ENCODE results near the gene THBD. TPM values are rescaled to one million over a fixed set of nuclear protein-coding genes. Genes with fewer than 3 reads are reported as not detected.

THBD gene
- total and polyA plus RNA-seq, 4 experiments from 2014 or later = 0.05 to 0.50 (median 0.29) TPM; not detected in 1

DNA sequence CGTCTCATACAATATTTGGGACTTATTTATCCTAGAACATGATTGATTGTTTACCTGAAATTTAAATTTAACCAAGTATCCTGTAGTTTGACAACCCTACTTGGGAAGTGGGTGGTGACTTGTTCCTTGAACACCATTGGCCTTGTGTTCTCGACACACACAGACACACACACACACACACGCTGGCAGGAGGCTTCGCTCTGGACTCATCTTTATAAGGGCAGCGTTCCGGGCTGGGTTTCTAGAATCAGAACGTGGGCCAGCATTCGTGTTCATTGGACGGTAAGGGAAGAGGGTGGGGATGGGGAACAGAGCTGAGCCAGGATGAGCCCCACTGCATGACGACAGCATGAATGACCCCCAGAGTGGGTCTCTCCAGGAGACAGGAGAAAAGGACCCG is 30.5 kb downstream of the THBD start:
- Mint-ChIP-seq H3K4me1 (no peaks in the 10 kb centered on the region), H3K27me3 (no peaks in the 10 kb centered on the region), H3K27ac (no peak overlapping the region), H3K4me3 (no peak overlapping the region), H3K9me3 (no peaks in the 10 kb centered on the region), H3K36me3 (no peaks in the 10 kb centered on the region)
- no peak for DNase-seq
- Histone ChIP-seq H3K9me3 (ENCODE audit: control insufficient read depth in 1 of 2, low read length in 2 of 2) (no peaks in the 10 kb centered on the region), H3K27me3 (ENCODE audit: insufficient read depth, low read length) (no peaks in the 10 kb centered on the region), H3K36me3 (ENCODE audit: insufficient read depth, low read length) (no peaks in the 10 kb centered on the region), H3K4me1 (ENCODE audit: insufficient read depth, low read length) (no peaks in the 10 kb centered on the region), H3K4me3 (ENCODE audit: low read length in 2 of 2) (no peak overlapping the region), H3K27ac (ENCODE audit: low read depth, low read length) (no peak overlapping the region)
- ChIA-PET CTCF (ENCODE audit: partially characterized antibody) (no interaction called here), POLR2A (ENCODE audit: partially characterized antibody) (no interaction called here)
- intact Hi-C loops (cut with micrococcal nuclease) = no loop called here

DNA sequence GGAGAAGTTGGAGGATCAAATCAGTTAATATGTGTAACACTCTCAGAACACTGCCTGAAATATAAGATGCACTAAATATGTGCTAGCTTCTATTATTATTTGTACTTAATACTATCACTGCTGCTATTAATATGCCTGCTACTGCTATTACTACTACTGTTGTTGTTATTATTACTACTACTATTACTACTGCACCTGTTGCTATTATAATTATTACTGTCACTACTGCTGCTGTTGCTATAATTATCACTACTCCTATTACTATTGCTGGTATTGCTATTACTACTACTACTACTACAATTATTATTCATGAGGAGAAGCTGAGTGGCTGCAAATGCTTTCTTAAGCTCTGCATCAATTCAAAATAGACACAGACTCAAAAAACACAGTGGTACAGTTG is 31.0 kb downstream of the THBD start:
- Histone ChIP-seq H3K27me3 (ENCODE audit: insufficient read depth, low read length) (no peaks in the 10 kb centered on the region), H3K27ac (ENCODE audit: low read depth, low read length) (no peak overlapping the region), H3K36me3 (ENCODE audit: insufficient read depth, low read length) (no peaks in the 10 kb centered on the region), H3K4me3 (ENCODE audit: low read length in 2 of 2) (no peak overlapping the region), H3K4me1 (ENCODE audit: insufficient read depth, low read length) (no peaks in the 10 kb centered on the region), H3K9me3 (ENCODE audit: control insufficient read depth in 1 of 2, low read length in 2 of 2) (no peaks in the 10 kb centered on the region)
- no peak overlapping the region for H3K4me3 Mint-ChIP-seq
- H3K27me3 Mint-ChIP-seq = no peaks in the 10 kb centered on the region
- ChIA-PET CTCF (ENCODE audit: partially characterized antibody) (no interaction called here), POLR2A (ENCODE audit: partially characterized antibody) (no interaction called here)
- no peaks in the 10 kb centered on the region for H3K36me3 Mint-ChIP-seq
- DNase-seq = no peak
- intact Hi-C loops (cut with micrococcal nuclease) = no loop called here
- H3K4me1 Mint-ChIP-seq = no peaks in the 10 kb centered on the region
- no peak overlapping the region for H3K27ac Mint-ChIP-seq
- no peaks in the 10 kb centered on the region for H3K9me3 Mint-ChIP-seq

DNA sequence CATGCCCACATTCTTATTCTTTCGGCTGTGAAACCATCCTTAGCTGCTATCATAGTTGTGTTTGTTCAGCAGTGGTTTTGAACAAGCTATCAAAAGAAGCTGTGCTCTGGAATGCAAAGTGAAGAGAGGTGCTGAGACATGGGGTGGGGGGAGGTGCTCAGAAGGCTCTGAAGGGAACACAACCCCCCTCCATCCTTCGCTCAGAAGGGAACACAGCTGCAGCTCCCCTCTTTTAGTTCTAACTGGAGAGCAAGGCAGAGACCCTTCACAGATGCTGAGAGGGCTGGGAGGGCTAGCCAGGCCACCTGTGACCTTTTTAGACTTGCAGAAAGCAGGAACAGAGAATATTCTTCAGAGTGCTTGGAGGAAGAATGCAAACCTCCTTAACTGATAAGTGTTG is 32.0 kb downstream of the THBD start:
- POLR2A ChIA-PET (ENCODE audit: partially characterized antibody) = no interaction called here

DNA sequence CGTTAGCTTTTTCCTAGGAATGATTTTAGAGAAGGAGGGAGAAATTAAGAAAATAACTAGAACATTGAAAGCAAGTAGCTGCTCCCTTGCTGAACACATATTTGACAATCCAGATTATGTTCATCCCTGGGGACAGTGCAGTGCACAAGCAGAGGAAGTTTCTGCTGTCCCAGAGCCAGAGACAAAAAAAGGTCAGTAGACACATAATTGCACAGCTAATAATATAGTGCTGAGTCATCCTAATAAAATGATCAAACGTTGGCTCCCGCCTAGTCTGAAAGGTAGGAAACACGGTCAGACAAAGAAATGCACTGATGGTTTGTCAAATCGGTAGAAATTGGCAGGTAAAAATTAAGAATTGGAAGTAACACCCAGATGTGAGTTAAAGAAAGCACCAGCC is 36.0 kb downstream of the THBD start:
- H3K4me3 Mint-ChIP-seq = no peak overlapping the region
- Histone ChIP-seq H3K27me3 (ENCODE audit: insufficient read depth, low read length) (no peaks in the 10 kb centered on the region), H3K9me3 (ENCODE audit: control insufficient read depth in 1 of 2, low read length in 2 of 2) (no peaks in the 10 kb centered on the region), H3K36me3 (ENCODE audit: insufficient read depth, low read length) (no peaks in the 10 kb centered on the region), H3K4me3 (ENCODE audit: low read length in 2 of 2) (no peak overlapping the region), H3K4me1 (ENCODE audit: insufficient read depth, low read length) (no peaks in the 10 kb centered on the region), H3K27ac (ENCODE audit: low read depth, low read length) (no peak overlapping the region)
- intact Hi-C loops (cut with micrococcal nuclease) = no loop called here
- ChIA-PET CTCF (ENCODE audit: partially characterized antibody) (no interaction called here), POLR2A (ENCODE audit: partially characterized antibody) (no interaction called here)
- DNase-seq = no peak
- no peaks in the 10 kb centered on the region for H3K4me1 Mint-ChIP-seq
- H3K36me3 Mint-ChIP-seq = no peaks in the 10 kb centered on the region
- no peaks in the 10 kb centered on the region for H3K9me3 Mint-ChIP-seq
- H3K27me3 Mint-ChIP-seq = no peaks in the 10 kb centered on the region
- no peak overlapping the region for H3K27ac Mint-ChIP-seq

More for the DNA sequence above, 32.0 kb downstream of the THBD start:
- Histone ChIP-seq H3K4me3 (ENCODE audit: low read length in 2 of 2) (no peak overlapping the region), H3K27me3 (ENCODE audit: insufficient read depth, low read length) (no peaks in the 10 kb centered on the region), H3K4me1 (ENCODE audit: insufficient read depth, low read length) (no peaks in the 10 kb centered on the region), H3K36me3 (ENCODE audit: insufficient read depth, low read length) (no peaks in the 10 kb centered on the region), H3K27ac (ENCODE audit: low read depth, low read length) (no peak overlapping the region), H3K9me3 (ENCODE audit: control insufficient read depth in 1 of 2, low read length in 2 of 2) (no peaks in the 10 kb centered on the region)
- H3K4me3 Mint-ChIP-seq = no peak overlapping the region
- CTCF ChIA-PET (ENCODE audit: partially characterized antibody) = no interaction called here
- no peaks in the 10 kb centered on the region for H3K36me3 Mint-ChIP-seq
- no peaks in the 10 kb centered on the region for H3K4me1 Mint-ChIP-seq
- H3K27me3 Mint-ChIP-seq = no peaks in the 10 kb centered on the region
- no peak for DNase-seq
- no peak overlapping the region for H3K27ac Mint-ChIP-seq
- intact Hi-C loops (cut with micrococcal nuclease) = no loop called here
- no peaks in the 10 kb centered on the region for H3K9me3 Mint-ChIP-seq

DNA sequence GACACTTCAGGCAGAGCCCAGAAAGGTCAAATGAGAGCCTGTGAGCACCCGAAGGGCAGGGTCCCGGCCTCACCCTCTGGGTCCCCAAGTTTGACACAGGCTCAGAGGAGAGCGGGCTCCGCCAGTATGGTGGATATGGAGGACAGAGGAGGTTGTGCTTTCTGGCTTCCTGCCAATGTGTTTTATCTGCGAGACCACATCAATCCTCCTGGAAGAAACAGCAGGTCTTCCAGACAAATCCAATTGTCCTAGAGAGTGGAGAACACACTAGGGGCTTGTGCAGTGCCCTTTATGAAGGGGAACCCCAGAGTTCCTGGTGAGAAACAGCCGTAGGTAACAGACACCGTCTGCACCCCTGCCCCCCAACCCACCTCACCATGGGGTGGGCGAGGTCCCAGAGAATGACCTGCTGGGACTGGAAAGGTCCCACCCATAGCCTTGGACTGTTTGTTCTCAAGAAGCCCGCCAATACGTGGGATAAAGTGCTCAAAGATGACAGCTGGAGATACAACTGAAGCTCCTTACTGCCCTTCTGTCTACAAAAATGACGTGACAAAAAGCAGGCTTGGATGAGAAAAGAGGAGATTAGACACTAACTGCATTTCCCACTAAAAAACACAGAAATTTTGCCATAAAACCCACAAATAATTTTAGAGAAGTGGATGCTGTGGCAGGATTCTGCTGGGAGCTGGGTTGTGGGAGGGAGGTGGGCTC is 38.3 kb downstream of the THBD start:
- ChIA-PET CTCF (ENCODE audit: partially characterized antibody) (no interaction called here), POLR2A (ENCODE audit: partially characterized antibody) (no interaction called here)
- DNase-seq = no peak
- H3K27me3 ChIP-seq (ENCODE audit: insufficient read depth, low read length) = no peaks in the 10 kb centered on the region
- intact Hi-C loops (cut with micrococcal nuclease) = no loop called here
- Mint-ChIP-seq H3K4me3 (no peak overlapping the region), H3K36me3 (no peaks in the 10 kb centered on the region), H3K4me1 (no peaks in the 10 kb centered on the region), H3K27me3 (no peaks in the 10 kb centered on the region), H3K9me3 (no peaks in the 10 kb centered on the region), H3K27ac (no peak overlapping the region)
- no peaks in the 10 kb centered on the region for H3K36me3 ChIP-seq (ENCODE audit: insufficient read depth, low read length)
- no peak overlapping the region for H3K27ac ChIP-seq (ENCODE audit: low read depth, low read length)
- no peaks in the 10 kb centered on the region for H3K4me1 ChIP-seq (ENCODE audit: insufficient read depth, low read length)
- no peak overlapping the region for H3K4me3 ChIP-seq (ENCODE audit: low read length in 2 of 2)
- H3K9me3 ChIP-seq (ENCODE audit: control insufficient read depth in 1 of 2, low read length in 2 of 2) = no peaks in the 10 kb centered on the region

DNA sequence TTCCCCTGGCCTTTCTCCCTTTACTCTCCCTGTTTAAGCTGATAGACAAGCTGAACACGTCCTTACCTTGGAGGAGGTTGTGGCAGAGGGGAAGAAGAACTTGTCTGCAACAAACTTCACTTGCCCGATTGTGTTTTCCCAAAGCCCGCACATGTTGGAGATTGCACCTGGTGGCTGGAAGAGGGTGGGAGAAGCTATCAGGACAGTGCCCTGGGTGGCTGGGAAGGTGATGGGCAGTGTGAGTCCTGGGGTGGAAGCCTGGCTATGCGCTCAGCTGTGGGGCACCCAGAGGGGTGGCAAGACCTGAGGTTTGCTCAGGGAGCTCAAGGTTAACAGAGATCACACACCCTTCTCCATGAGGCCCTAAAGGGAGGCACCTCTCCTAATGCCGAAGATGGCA is 39.4 kb downstream of the THBD start:
- Histone ChIP-seq H3K9me3 (ENCODE audit: control insufficient read depth in 1 of 2, low read length in 2 of 2) (no peaks in the 10 kb centered on the region), H3K4me1 (ENCODE audit: insufficient read depth, low read length) (no peaks in the 10 kb centered on the region), H3K36me3 (ENCODE audit: insufficient read depth, low read length) (no peaks in the 10 kb centered on the region), H3K27ac (ENCODE audit: low read depth, low read length) (no peak overlapping the region), H3K4me3 (ENCODE audit: low read length in 2 of 2) (no peak overlapping the region), H3K27me3 (ENCODE audit: insufficient read depth, low read length) (no peaks in the 10 kb centered on the region)
- Mint-ChIP-seq H3K4me3 (no peak overlapping the region), H3K4me1 (no peaks in the 10 kb centered on the region), H3K27me3 (no peaks in the 10 kb centered on the region), H3K27ac (no peak overlapping the region), H3K36me3 (no peaks in the 10 kb centered on the region), H3K9me3 (no peaks in the 10 kb centered on the region)
- ChIA-PET CTCF (ENCODE audit: partially characterized antibody) (no interaction called here), POLR2A (ENCODE audit: partially characterized antibody) (no interaction called here)
- intact Hi-C loops (cut with micrococcal nuclease) = no loop called here
- no peak for DNase-seq

DNA sequence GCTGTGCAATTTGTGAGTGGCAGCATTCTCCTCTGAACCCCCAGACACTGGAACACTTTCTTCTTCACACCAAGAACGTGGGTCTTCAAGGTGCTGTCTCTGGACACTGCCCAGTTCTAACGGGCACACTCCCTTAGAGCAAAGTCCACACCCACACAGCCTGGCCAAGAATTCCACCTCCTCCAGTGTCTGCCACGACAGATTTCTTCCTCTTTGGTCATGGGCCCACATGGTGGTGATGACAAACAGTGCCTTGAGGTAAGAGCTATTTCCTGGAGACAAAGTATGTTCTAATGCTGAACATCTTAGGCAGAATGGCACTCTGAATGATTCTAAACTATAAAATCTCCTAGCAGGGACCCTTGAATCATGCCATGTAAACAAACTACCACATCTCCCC is 39.8 kb downstream of the THBD start:
- Histone ChIP-seq H3K36me3 (ENCODE audit: insufficient read depth, low read length) (no peaks in the 10 kb centered on the region), H3K27me3 (ENCODE audit: insufficient read depth, low read length) (no peaks in the 10 kb centered on the region), H3K4me3 (ENCODE audit: low read length in 2 of 2) (no peak overlapping the region), H3K27ac (ENCODE audit: low read depth, low read length) (no peak overlapping the region), H3K4me1 (ENCODE audit: insufficient read depth, low read length) (no peaks in the 10 kb centered on the region), H3K9me3 (ENCODE audit: control insufficient read depth in 1 of 2, low read length in 2 of 2) (no peaks in the 10 kb centered on the region)
- DNase-seq = no peak
- Mint-ChIP-seq H3K9me3 (no peaks in the 10 kb centered on the region), H3K4me1 (no peaks in the 10 kb centered on the region), H3K27me3 (no peaks in the 10 kb centered on the region), H3K4me3 (no peak overlapping the region), H3K36me3 (no peaks in the 10 kb centered on the region), H3K27ac (no peak overlapping the region)
- POLR2A ChIA-PET (ENCODE audit: partially characterized antibody) = no interaction called here
- intact Hi-C loops (cut with micrococcal nuclease) = no loop called here
- CTCF ChIA-PET (ENCODE audit: partially characterized antibody) = no interaction called here

DNA sequence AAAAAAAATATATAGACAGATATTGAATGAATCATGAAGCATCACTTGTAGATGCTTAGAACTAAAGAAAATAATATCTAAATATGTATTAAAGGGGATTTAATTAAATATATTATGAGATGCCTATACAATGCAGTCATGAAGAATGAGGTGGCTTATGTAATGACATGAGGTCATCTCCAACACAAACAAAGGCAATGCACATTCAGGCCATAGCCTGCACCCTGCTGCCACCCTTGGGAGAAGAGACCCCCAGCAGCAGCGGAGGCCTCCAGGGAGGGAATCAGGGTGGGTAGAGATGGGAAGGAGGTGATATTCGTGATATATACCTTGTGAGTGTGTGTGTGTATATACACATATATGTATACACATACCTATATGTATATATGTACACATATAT is 40.8 kb downstream of the THBD start:
- H3K4me3 Mint-ChIP-seq = no peak overlapping the region
- H3K36me3 Mint-ChIP-seq = no peaks in the 10 kb centered on the region
- H3K9me3 Mint-ChIP-seq = no peaks in the 10 kb centered on the region
- Histone ChIP-seq H3K27me3 (ENCODE audit: insufficient read depth, low read length) (no peaks in the 10 kb centered on the region), H3K36me3 (ENCODE audit: insufficient read depth, low read length) (no peaks in the 10 kb centered on the region), H3K27ac (ENCODE audit: low read depth, low read length) (no peak overlapping the region), H3K4me3 (ENCODE audit: low read length in 2 of 2) (no peak overlapping the region), H3K4me1 (ENCODE audit: insufficient read depth, low read length) (no peaks in the 10 kb centered on the region), H3K9me3 (ENCODE audit: control insufficient read depth in 1 of 2, low read length in 2 of 2) (no peaks in the 10 kb centered on the region)
- ChIA-PET CTCF (ENCODE audit: partially characterized antibody) (no interaction called here), POLR2A (ENCODE audit: partially characterized antibody) (no interaction called here)
- H3K4me1 Mint-ChIP-seq = no peaks in the 10 kb centered on the region
- intact Hi-C loops (cut with micrococcal nuclease) = no loop called here
- no peak overlapping the region for H3K27ac Mint-ChIP-seq
- H3K27me3 Mint-ChIP-seq = no peaks in the 10 kb centered on the region
- DNase-seq = no peak
